Measurements from ENCODE around the gene NRXN2.

The NRXN2 gene

GRCh38 chr11:64723117-64723906 lies at the start of gene NRXN2:
Gene NRXN2 (minus strand): TSS chr11:64723197. CDS start chr11:64713699, 9,498 bp downstream.
- DNase-seq = peak; percentile 62 to 78

- DNase-seq = peak; percentile 52 to 61
These were observed 49.5 kb upstream of the NRXN2 start for GRCh38 chr11:64772303-64773018.

GRCh38 chr11:64771861-64772260 lies 48.9 kb upstream of the NRXN2 start:
- DNase-seq = peak; percentile 3 to 36

GRCh38 chr11:64770120-64770519 lies 47.1 kb upstream of the NRXN2 start:
- DNase-seq = no peak

GRCh38 chr11:64769283-64769682 lies 46.3 kb upstream of the NRXN2 start:
- no peak for DNase-seq

GRCh38 chr11:64768300-64768694 lies 45.3 kb upstream of the NRXN2 start:
- DNase-seq = no peak

GRCh38 chr11:64767344-64768299 lies 44.6 kb upstream of the NRXN2 start:
- DNase-seq = peak; percentile 41 to 87

GRCh38 chr11:64766881-64767280 lies 43.9 kb upstream of the NRXN2 start:
- DNase-seq = no peak

- DNase-seq = no peak
These were observed 43.1 kb upstream of the NRXN2 start for GRCh38 chr11:64765851-64766665.

GRCh38 chr11:64765291-64765850 lies 42.4 kb upstream of the NRXN2 start:
- DNase-seq = no peak

GRCh38 chr11:64764753-64765152 lies 41.8 kb upstream of the NRXN2 start:
- no peak for DNase-seq

GRCh38 chr11:64764040-64764611 lies 41.1 kb upstream of the NRXN2 start:
- DNase-seq = no peak

GRCh38 chr11:64763526-64764039 lies 40.6 kb upstream of the NRXN2 start:
- DNase-seq = no peak

GRCh38 chr11:64762674-64763525 lies 39.9 kb upstream of the NRXN2 start:
- no peak for DNase-seq

GRCh38 chr11:64762277-64762673 lies 39.3 kb upstream of the NRXN2 start:
- no peak for DNase-seq

- no peak for DNase-seq
These were observed 37.9 kb upstream of the NRXN2 start for GRCh38 chr11:64760759-64761420.

- DNase-seq = no peak
These were observed 37.0 kb upstream of the NRXN2 start, which contains the start of gene PYGM for GRCh38 chr11:64759722-64760719. Gene PYGM (minus strand): TSS chr11:64759974. CDS start chr11:64759898, 76 bp downstream.

GRCh38 chr11:64759131-64759721 lies 36.2 kb upstream of the NRXN2 start:
- DNase-seq = no peak
